GM18519 (cell line): Measurements from ENCODE around the gene TNRC6B.
"Not testable (repeated sequence)": the region's sequence is repeated elsewhere in the genome, so short reads cannot be mapped to it uniquely, and the experiment has no call there.

Experiments used
- ATAC-seq: cut with Tn5 transposase; IDR thresholded peaks from one replicate; pipeline ENCODE4 v1.9.1; 2021; ENCODE audit warnings: mild to moderate bottlenecking, moderate library complexity; ENCODE audit not compliant: unreplicated experiment, low FRiP score

Gene TNRC6B, protein sequence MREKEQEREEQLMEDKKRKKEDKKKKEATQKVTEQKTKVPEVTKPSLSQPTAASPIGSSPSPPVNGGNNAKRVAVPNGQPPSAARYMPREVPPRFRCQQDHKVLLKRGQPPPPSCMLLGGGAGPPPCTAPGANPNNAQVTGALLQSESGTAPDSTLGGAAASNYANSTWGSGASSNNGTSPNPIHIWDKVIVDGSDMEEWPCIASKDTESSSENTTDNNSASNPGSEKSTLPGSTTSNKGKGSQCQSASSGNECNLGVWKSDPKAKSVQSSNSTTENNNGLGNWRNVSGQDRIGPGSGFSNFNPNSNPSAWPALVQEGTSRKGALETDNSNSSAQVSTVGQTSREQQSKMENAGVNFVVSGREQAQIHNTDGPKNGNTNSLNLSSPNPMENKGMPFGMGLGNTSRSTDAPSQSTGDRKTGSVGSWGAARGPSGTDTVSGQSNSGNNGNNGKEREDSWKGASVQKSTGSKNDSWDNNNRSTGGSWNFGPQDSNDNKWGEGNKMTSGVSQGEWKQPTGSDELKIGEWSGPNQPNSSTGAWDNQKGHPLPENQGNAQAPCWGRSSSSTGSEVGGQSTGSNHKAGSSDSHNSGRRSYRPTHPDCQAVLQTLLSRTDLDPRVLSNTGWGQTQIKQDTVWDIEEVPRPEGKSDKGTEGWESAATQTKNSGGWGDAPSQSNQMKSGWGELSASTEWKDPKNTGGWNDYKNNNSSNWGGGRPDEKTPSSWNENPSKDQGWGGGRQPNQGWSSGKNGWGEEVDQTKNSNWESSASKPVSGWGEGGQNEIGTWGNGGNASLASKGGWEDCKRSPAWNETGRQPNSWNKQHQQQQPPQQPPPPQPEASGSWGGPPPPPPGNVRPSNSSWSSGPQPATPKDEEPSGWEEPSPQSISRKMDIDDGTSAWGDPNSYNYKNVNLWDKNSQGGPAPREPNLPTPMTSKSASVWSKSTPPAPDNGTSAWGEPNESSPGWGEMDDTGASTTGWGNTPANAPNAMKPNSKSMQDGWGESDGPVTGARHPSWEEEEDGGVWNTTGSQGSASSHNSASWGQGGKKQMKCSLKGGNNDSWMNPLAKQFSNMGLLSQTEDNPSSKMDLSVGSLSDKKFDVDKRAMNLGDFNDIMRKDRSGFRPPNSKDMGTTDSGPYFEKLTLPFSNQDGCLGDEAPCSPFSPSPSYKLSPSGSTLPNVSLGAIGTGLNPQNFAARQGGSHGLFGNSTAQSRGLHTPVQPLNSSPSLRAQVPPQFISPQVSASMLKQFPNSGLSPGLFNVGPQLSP (N-terminal part only)

DNA sequence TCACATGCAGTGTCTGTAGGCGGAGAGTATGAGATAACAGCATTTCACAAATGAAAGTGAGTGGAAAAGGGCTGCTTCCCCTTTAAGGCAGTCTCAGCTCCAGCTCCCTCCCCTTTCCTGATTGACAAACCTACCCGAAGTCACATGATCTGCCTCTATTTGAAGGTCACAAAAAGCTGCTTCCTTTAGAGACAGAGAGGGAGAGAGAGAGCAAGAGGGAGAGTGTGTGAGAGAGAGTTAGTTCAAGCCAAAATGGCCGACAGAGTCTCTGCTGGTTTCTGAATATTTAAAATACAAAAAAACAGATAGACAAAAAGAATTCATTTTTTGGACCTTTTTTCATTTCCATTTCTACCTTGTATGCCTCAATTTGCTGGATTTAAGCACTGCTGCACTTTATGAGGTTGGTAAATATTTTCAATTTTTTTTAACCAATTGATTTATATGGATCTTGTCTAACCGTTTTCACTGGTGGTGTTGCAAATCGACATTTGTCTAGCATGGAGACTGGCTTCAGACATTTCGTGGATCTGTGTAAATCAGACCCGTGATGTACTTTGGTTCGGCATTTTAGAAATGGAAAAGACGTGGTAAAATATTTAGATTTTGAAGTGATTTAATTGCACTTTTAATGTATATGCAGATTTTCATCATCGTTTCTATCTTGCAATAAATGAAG lies at the start of gene TNRC6B:
Gene TNRC6B, plus strand, starts transcription at position 188 of the 679 bp plus-strand sequence. Its CDS starts 211 bp downstream, at position 399.
- peak; percentile 72 for ATAC-seq

DNA sequence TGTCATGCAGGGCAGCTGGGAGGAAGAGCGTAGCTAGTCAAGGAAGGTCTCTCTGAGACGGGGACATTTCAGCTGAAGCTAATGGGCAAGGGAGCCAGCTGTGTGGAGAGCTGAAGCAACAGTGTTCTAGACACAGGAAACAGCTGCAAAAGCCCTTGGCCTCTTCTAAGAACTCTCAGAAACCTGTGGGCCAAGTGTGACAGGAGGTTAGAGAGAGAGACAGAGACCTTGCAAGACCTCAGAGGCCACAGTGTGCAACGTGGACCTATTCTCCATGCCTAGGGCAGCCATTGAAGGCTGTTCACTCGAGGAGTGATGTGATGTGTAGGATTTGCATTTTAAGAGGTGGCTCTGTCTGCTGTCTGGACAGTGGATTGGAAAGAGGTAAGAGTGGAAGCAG lies 48.7 kb upstream of the TNRC6B start:
- ATAC-seq = no peak

DNA sequence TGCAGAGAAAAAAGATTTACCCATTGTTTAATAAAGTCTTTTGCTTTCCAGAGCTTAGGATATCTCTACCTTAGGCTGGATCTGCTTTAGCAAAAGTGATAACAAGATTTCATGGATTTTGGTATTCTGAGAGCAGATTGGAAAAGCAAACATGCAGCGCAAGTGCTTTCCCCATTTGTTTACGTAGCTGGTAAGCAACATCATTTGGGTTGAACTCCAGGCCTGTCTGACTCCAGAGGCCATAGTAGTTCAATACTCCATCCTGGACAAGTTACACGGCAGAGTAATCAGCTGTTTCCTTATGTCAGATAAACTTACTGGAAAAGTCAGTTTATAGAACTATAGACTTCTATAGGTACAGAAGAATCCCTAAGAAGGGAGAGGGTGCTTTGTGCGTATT lies 40.6 kb upstream of the TNRC6B start:
- ATAC-seq = no peak

DNA sequence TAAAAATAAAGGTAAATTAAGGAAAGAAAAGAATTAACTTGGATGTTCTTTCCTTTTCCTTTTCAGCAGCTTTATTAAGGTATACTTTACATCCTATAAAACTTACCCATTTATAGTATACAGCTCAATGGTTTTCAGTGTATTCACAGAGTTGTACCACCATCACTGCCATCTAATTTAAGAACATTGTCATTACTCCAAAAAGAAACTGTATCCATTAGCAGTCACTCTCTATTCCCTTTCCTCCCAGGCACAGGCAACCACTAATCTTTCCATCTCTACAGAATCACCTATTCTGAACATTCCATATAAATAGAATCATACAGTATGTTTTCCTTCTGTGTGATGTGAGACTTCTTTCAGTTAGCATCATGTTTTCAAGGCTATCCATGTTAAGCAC lies 38.9 kb upstream of the TNRC6B start:
- ATAC-seq = no peak

DNA sequence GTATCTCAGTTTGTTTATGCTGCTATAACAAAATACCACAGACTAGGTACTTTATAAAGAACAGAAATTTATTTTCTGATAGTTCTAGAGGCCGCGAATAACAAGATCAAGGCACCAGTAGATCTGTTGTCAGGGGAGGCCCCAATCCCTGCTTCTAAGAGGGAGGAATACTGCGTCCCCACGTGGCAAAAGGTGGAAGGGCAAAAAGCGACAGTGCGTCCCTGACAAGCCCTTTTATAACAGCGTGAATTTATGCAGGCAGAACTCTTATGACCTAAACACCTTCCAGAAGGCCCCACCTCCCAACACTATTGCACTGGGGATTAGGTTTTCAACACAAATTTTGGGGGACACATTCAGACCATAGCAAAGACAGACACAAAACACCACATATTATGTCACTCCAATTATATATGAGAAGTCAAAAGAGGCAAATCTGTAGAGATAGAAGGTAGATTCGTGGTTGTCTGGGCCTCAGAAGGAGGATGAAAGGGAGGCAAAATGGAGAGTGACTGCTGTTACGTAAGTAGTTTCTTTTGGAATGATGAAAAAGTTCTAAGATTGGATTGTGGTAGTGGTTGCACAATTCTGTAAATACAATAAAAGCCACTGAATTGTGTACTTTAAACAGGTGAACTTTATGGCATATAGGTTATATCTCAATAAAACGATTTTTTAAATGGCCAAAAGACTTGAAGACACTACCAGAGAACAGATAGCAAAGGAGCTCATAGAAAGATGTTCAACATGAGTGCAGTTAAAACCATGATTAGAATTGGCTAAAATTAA lies 30.1 kb upstream of the TNRC6B start:
- no peak for ATAC-seq

DNA sequence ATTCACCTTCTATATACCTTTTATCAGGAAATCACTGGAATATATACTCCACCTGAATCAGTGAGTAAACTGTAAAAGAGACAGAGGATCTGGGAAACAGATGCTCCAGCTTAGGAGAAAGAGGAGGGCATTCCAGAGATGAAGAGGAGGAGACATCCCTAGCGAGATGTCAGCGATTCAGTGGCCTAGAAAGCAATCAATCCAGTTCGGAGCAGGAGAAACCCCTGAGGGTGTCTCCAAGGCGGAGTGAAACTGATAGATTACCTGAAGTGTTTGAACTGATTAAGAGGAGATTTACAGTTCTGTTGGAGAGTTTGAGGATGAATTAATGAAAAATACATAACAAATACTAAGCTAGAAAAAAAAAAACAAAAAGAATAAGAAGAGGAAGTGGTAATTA lies 24.5 kb upstream of the TNRC6B start:
- ATAC-seq = no peak

DNA sequence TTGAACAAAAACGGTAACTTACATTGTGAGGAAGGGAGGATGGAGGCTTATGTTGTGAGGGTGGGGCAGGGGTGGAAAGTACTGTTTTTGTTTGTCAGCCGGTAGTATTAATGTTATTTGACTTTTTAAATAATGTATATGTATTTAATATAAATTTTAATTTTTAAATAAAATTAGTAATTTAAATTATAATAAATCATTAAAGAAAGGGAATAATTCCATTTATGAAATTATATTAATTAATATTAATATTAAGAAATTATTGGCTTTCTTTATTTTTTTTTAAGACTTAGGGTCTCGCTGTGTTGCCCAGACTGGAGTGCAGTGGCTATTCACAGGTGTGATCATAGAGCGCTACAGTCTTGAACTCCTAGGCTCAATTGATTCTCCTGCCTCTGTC lies 24.0 kb upstream of the TNRC6B start:
- ATAC-seq = no peak

DNA sequence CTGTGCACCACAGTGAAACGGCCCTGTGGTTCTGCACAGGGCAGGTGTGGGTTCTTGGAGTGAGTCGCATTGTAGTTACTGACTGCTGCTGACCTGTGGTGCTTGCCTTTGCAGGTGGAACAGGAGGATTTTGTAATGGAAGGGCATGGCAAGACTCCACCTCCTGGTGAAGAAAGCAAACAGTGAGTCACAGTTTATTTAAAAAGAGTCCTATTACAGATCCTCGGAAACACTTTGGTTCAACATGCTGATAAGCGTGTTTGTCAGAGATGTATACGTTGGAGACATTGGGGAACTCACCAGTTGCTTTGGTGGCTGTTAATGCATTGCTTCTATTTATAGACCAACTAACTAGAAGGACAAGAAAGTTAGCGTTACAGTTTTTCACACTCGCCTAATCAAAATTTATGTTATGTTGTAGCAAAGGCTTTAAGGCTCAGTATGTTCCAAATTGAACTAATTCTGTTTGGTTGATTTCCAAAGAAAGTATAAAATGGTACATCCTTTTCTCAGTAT lies 21.7 kb upstream of the TNRC6B start:
- no peak for ATAC-seq

DNA sequence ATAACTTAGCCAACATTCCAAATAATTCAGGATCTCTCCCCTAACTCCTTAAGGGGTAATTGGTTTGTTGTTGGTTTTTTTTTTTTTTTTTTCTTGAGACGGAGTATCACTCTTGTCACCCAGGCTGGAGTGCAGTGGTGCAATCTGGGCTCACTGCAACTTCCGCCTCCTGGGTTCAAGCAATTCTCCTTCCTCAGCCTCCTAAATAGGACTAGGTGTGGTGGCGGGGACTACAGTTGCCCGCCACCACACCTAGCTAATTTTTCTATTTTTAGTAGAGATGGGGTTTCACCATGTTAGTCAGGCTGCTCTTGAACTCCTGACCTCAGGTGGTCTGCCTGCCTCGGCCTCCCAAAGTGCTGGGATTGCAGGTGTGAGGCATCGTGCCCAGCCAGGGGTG lies 21.0 kb upstream of the TNRC6B start:
- ATAC-seq = not testable (repeated sequence)

DNA sequence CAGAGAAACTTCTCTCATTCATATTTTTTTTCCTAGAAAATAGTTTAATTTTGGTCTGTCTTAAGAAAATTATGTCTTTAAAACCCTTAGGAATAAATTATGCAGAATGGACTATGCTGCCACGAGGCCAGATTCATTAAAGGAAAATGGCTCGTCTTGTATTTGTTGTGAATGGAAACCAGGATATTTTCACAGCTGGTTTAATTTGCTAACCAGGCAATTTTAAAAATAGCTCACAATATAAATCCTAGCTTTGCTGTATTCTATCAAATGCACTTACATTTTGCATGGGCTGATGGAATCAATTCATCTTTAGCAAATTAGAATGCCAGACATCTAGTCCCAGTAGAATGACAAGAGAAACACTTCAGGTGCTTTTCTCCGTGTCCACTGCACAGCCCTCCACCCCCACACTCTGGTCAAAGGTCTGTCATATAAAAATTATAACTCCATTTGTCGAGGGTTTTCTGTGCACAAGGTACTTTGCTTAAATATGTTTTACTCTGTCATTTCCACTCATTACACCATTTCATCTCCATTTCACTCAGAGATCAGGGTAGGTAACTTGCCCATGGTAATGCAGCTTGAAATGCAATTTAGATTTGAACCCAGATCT lies 20.3 kb upstream of the TNRC6B start:
- no peak for ATAC-seq

DNA sequence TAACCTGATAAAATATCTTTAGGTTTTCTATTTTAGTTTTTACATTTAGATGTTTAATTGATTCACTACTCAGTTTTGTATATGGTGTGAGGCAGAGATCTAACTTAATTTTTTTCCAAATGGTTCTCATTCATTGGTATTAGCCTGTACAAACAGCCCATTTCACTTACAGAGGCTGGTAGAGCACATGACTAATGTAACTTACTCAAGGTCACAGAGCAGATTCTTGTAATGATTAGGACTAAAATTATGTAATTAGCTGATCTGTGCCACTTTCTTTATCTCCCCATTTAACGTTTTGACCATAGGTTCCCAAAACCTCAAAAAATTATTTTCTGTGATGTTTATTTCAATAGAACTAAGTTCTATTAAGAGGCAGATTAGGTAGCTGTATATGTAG lies 16.5 kb upstream of the TNRC6B start:
- no peak for ATAC-seq

DNA sequence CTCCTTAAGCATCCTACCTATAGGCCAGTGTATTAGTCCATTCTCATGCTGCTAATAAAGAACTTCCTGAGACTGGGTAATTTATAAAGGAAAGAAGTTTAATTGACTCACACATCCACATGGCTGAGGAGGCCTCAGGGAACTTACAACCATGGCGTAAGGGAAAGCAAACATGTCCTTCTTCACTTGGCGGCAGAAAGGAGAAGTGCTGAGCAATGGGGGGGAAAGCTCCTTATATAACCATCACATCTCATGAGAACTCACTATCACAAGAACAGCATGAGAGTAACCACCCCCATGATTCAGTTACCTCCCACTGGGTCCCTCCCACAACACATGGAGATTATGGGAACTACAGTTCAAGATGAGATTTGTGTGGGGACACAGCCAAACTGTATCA lies 12.2 kb upstream of the TNRC6B start:
- not testable (repeated sequence) for ATAC-seq

DNA sequence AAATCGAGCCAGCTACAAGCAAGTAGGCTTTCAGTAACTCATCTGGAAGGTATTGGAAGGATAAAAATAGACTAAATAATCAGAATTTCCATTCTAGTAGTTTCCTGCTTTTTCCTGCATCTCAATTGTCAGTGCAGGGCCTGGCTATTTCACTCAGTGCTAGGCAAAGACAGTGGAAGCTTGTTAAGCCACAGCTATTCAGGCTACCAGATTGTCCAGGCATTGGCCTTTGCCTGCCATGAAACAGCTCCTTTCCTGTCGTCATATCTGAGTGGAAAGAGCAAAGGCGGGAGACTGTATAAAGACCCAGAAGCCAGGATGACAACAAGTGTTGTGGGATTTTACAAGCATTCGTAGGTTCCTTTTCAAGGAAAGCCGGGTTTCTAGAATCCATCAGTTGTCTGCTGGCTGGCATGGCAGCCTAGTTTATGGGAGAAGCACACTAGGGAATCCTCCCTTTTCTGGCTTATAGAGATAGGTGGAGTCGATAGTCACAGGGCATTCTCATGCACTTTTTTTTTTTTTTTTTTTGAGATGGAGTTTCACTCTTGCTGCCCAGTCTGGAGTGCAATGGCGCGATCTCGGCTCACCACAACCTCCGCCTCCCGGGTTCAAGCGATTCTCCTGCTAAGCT lies 2.0 kb upstream of the TNRC6B start:
- no peak for ATAC-seq

DNA sequence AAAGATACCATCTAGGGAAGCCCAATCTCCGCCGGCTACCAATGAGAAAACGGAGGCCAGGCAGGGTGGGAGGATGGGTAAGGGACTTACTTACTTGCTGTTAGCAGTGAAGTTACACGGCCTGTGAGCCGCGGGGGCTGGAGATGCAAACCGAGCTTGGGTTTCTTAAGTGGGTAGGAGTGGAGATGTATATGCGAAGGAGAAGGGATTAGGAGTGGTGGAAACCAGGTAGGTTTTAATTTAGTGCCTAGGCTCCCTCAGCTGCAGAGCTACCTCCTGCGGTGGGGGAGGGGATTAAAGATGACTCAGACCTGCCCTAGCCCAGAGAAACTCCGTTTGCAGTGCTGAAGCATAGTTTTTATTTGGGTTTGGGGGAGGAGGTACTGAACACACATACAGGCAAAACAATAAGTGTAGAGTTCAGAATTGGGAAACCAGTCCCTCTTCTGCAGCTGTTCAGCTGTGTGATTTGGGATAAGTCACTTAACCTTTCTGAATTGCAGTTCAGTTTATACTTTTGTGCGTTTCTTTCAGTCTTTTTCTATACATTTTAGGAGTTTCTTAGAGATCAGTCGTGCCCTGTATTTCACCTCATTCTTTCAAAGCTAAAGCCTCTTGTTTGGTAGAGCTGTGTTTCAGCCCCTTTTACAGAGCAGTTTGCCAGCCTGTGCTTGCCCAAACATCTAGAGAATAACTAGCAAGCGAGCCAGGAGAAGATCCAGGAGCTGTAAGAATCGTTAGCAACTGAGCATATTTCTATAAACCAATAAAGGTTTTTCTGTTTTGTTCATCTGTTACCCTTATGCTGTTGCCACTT lies 596 bp upstream of the TNRC6B start:
- ATAC-seq = no peak

DNA sequence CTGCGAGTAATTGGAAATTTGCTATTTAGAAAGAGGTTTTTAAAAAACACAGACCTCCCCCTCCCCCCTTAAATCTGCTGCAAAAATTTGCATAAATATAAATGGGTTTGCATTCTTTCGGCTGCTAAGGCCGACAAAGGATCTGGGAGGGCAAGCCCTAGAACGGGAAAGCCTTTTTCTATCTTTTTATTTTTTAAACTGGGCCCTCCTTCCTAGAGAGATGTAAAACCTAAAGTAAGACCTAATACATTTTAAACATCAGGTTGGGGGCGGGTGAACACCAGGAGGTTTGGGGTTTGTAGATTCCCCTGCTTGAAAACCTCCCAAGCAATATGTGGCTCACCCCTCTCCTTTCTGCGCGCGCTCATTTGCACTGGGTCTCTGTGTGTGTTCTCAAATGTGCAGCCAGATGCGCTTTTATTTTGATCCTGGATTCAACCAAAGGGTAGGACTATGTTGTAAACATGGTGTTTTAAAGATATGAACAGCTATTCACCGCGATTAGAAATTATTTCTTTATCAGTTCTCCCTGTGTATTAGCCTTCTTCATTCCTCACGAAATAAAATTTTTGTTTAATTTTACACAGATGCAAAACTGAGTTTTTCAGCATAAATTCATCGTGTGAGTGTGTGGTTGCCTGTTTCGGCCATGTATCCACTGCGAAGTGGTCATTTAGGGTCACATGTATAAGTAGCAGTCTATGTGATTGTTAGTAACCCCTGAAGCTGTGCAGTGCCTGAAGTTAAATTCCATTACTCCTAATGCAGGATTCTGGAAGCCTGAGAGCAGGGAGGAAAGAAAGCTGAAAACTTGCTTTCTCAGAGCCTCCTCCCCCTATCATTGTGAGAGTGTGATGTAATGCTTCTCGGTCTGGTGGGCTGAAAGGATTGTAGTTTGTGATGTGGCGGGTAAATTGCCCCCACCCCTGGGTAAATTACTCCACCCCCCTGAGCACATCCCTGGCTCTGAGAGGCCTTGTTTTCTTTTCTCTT lies 988 bp downstream of the TNRC6B start:
- no peak for ATAC-seq

DNA sequence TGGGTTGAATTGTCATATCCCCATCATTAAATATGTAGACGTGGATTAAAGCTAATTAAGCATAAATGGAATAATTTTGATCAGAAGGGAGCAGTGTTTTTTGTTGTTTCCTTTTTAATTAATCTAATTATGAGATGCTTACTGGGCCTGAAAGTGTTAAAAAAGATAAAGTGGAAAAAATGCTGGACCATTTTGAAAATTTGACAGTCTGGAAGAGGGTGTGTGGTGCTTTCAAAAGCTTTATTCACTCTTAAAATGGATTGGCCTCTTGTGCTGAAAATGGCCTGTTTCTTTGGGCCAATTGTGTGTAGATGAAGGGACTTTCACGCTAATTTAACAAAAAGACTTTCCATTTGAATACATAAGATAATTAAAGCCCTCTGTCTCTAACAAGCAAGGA lies 1.8 kb downstream of the TNRC6B start:
- no peak for ATAC-seq
